Ectodermal cell (in vitro differentiated cells): ENCODE measurements around the gene TESMIN.
A peak's percentile ranks its signal among the peaks of the same experiment; 100 is the strongest.

Experiments
- H3K27ac ChIP-seq: 2 replicates; pipeline ENCODE4 v1.7.0; 2013; ENCODE audit warnings: mild to moderate bottlenecking, low read depth, low read length; ENCODE audit not compliant: insufficient read depth, poor library complexity, severe bottlenecking
- H3K27me3 ChIP-seq: 2 replicates; pipeline ENCODE4 v1.7.0; 2013; ENCODE audit warnings: mild to moderate bottlenecking, low read length; ENCODE audit not compliant: insufficient read depth, control insufficient read depth, poor library complexity, severe bottlenecking
- H3K36me3 ChIP-seq: one replicate; pipeline ENCODE4 v1.7.0; 2013; ENCODE audit warnings: low read length; ENCODE audit not compliant: control insufficient read depth, insufficient read depth
- H3K4me1 ChIP-seq: one replicate; pipeline ENCODE4 v1.7.0; 2013; ENCODE audit warnings: low read length; ENCODE audit not compliant: control insufficient read depth, insufficient read depth
- H3K4me3 ChIP-seq: 2 replicates; pipeline ENCODE4 v1.7.0; 2013; ENCODE audit warnings: low read depth, low read length, control low read depth; ENCODE audit not compliant: insufficient read depth
- H3K9me3 ChIP-seq: 2 replicates; pipeline ENCODE4 v1.7.0; 2013; ENCODE audit warnings: mild to moderate bottlenecking, low read length, moderate library complexity; ENCODE audit not compliant: control insufficient read depth
- whole genome bisulfite sequencing, 2 experiments: methylation state at CpG; one replicate each; pipeline ENCODE4 v1.1.7; 2013; ENCODE audit warnings: missing lambda C conversion rate in 2 of 2; 5-methylcytosine and 5-hydroxymethylcytosine counted together

TESMIN gene

DNA sequence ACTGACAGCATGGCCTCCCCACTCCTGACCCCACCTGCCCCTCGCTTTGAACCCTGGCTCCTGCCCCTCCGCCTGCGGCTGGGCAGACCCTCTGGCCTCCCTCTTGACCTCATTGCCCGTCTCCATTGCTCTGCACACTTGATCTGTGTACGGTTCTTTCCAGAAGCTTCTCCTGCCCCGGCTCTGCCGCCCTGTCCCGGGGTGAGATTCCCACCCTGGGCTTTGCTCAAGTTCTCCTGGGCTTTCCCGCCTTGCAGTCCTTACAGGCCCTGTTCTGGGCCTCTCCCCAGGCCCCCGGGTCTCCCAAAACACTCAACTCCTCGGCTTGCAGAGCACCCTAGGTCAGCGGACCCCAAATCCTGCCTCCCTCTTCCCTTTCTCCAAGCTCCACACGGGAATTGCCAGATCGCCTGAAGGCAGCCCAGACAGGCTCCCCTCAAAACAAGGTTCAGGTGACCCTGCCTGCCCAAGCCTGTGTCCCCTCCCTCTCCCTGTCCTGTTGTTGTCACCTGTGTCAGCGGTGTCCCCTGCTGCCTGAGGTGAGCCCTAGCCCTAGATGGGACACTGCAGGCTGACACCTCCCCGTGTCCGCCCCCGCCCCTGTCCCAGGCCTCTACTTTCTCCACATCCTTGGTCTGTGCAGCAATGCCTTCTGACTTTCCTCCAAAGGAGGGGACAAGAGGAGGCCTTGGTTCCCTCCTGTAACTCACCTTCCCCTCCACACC, 65.5 kb downstream of the TESMIN start:
- Histone ChIP-seq H3K27me3 (peaks cover 54% of the 10 kb centered on the region), H3K9me3 (no peaks in the 10 kb centered on the region), H3K27ac (no peak overlapping the region), H3K36me3 (no peaks in the 10 kb centered on the region), H3K4me3 (no peak overlapping the region), H3K4me1 (peaks cover 6% of the 10 kb centered on the region)
- 86 to 91% methylated on average over 18 of the region's 18 CpGs for WGBS, 2 experiments

DNA sequence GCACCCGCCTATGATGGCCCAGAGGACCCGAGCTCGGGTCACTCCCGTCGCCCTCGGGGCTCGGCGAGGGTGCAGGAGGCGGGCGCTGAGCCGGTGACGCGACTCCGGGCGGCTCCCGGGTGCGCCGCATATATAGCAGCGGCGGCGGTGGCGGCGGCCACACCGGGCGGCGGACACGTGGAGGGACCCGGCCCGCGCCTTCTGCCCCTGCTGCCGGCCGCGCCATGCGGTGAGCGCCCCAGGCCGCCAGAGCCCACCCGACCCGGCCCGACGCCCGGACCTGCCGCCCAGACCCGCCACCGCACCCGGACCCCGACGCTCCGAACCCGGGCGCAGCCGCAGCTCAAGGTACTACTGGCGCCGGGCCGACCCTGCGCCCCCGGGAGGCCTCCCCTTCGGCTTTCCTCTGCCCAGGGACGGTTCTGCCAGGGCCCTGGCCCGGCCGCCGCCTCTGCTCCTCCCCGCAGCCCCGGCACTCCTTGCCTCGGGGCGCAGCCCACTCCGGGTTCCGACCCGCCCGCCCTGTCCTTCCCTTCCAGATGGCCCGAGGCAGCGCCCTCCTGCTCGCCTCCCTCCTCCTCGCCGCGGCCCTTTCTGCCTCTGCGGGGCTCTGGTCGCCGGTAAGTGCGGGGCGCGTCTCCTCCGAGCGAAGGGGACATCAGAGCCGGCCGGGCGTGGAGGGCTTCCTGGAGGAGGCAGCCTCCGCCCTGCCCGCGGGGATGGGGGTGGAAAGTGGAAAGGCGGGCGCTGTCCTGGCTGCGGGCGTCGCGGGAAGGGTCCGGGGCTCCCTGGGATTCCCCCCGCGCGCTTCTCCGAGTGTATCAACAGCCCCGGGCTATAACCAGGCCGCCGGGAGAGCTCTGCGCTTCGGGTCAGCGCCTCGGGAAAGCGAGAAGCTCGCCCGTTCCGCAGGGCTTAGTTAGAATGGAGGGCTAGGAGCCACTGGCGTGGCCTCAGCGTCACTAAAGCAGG, 66.6 kb downstream of the TESMIN start, which contains the start of gene GAL:
Gene GAL (plus strand): TSS at position 160 of the 972 bp plus-strand sequence. CDS start 380 bp downstream, at position 540.
- H3K4me1 ChIP-seq, result peaks cover 6% of the 10 kb centered on the region
- H3K27me3 ChIP-seq, result peaks cover 54% of the 10 kb centered on the region
- no peak within 1 kb of the TSS for H3K27ac ChIP-seq
- peak within 1 kb of the TSS; percentile 43 for H3K4me3 ChIP-seq
- H3K9me3 ChIP-seq, result no peaks in the 10 kb centered on the region
- no peaks in the 10 kb centered on the region for H3K36me3 ChIP-seq
- WGBS, 2 experiments, result 1% methylated on average over 113 of the region's 113 CpGs

DNA sequence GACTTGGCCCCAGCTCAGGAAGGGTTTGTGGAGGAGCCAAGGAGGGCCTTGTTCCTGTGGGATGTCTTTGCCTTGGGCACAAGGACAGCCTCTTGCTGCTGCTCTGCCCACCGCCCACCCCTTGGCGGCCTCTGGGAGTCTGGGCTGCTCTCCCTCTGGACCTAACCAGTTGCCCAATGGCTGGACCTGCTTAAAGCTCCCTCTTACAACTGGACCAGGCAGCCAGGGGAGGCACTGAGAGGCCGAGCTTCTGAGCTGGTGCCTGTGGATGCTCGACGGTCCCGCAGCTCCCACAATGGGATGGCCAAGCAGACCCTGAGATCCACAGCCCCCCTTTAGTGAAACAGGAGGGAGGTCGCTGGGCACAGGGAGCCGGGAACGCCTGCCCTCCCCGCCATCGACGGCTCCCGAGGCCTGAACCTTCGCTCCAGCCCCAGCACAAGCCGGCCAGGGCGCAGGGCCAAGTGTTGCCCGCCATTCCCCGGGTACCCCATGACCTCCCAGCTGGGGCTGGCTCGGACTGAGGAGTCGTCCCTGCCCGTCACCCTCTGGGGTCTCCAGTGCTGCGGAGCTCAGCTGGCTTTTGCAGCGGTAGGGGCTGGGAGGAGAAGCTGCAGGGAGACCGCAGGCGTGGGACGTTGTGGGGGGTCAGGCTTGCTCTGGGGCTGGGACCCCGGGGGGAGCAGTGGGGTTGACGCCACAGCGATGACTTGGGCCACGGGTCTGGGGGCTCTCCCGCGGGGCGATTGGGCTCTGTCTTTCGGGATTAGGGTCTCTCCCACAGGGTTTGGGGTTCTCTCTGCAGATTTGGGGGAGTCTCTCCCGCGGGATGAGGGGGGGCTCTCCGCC, 67.6 kb downstream of the TESMIN start:
- peaks cover 54% of the 10 kb centered on the region for H3K27me3 ChIP-seq
- H3K27ac ChIP-seq, result no peak overlapping the region
- H3K4me3 ChIP-seq, result peak overlapping the region; percentile 43
- peaks cover 6% of the 10 kb centered on the region for H3K4me1 ChIP-seq
- 48% methylated on average over 37 of the region's 37 CpGs for WGBS, 2 experiments
- H3K9me3 ChIP-seq, result no peaks in the 10 kb centered on the region
- no peaks in the 10 kb centered on the region for H3K36me3 ChIP-seq

DNA sequence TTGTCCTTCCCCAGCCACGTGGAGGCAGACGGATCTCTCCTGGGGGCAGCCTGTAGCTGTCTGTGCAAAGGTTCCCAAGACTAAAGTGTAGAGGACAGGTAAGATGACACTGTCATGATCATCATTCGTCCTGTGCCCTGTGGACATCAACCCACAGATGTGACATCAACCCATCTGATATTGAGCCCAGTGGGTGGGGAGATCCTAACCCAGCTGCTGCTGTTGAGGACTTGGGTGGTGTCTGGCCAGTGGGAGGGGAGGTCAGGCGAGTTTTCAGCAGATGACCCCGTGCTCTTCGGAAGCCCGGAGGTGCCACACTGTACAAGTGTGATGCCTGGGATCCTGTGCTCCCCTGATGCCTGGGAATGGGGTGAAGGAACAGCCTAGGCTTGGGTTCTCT, 68.2 kb downstream of the TESMIN start:
- H3K27ac ChIP-seq, result no peak overlapping the region
- peaks cover 54% of the 10 kb centered on the region for H3K27me3 ChIP-seq

DNA sequence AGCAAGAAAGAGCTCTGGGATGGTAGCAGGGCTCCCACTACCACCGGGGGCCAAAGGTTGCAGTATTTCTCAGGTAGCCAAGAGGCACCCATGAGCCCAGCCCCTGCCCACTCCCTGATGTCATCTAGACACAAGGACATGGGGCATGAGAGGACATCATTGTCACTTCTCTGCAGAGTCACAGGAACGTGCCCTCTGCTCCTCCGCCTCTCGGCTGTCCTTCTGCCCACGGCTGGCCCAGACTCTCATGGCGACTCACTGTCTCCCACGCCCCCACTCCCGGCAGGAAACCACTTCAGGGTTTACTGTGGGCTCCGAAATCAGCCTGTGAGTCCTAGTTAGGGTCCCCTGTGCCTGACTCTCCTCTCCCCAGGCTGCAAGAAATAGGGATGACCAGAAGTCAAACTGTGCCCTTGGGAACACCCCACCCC, 68.8 kb downstream of the TESMIN start:
- Histone ChIP-seq H3K4me1 (peaks cover 7% of the 10 kb centered on the region), H3K36me3 (no peaks in the 10 kb centered on the region), H3K27me3 (peaks cover 54% of the 10 kb centered on the region), H3K27ac (no peak overlapping the region), H3K4me3 (no peak overlapping the region), H3K9me3 (no peaks in the 10 kb centered on the region)
- 66 to 69% methylated on average over 9 of the region's 9 CpGs for WGBS, 2 experiments

More for the DNA sequence above, 68.2 kb downstream of the TESMIN start:
- Histone ChIP-seq H3K4me3 (no peak overlapping the region), H3K4me1 (peaks cover 6% of the 10 kb centered on the region), H3K9me3 (no peaks in the 10 kb centered on the region), H3K36me3 (no peaks in the 10 kb centered on the region)
- WGBS, 2 experiments, result 88 to 90% methylated on average over 7 of the region's 7 CpGs

DNA sequence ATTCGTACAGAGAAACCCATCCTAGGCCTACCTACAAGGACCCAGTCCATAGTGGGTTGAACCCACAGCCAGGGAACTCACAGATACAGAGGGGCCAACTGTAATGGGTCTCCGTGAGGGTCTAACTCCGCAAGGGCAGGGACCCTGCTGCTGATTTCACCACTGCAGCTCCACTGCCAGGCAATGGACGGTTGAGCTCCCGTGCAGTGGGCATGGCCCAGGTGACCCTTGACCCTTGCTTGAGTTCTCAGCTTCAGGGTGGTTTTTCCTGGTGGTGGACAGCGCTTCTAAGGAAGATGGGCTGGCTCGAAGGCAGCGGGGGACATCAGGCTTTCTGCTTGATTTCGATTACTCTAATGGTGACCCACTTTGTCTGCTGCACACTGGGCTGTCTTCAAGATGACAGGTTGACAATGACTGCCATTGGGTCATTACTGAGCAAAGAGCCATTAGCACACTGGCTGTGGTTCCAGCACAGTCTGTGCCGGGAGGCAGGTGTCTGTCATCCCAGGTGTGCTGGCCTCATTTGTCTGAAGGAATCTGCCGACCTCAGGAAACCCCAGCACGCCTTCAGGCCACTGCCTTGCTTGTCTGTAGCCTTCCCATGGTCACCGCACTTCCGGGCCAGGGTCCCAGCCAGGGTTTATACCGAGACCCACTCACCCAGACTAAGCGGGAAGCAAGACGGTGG, 70.6 kb downstream of the TESMIN start:
- Histone ChIP-seq H3K36me3 (no peaks in the 10 kb centered on the region), H3K4me3 (no peak overlapping the region), H3K27ac (no peak overlapping the region), H3K4me1 (peaks cover 10% of the 10 kb centered on the region), H3K9me3 (no peaks in the 10 kb centered on the region), H3K27me3 (peaks cover 36% of the 10 kb centered on the region)
- WGBS, 2 experiments, result 91 to 92% methylated on average over 17 of the region's 17 CpGs

DNA sequence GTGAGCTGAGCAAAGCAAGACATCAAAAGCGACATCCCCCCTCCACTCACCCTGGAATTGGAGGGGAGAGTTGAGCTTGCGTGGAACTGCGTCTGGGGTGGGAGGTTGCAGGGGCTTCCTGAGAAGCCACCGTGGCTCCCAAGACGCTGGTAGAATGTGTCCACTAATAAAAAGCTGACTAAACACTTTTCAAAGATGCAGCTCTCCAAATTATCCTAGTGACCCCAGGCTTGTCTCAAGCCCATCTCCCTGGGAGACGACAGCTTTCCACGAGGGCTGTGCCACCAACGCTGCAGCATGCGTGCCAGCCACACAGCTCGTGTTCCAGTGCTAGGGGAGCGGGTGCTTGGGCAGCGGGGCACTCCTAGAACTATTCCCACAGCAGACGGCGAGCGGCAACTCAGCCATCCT, 73.3 kb downstream of the TESMIN start:
- no peak overlapping the region for H3K4me3 ChIP-seq
- H3K4me1 ChIP-seq, result peaks cover 5% of the 10 kb centered on the region
- no peaks in the 10 kb centered on the region for H3K9me3 ChIP-seq
- 90 to 92% methylated on average over 11 to 12 of the region's 15 CpGs for WGBS, 2 experiments
- no peaks in the 10 kb centered on the region for H3K36me3 ChIP-seq
- H3K27ac ChIP-seq, result no peak overlapping the region
- peaks cover 9% of the 10 kb centered on the region for H3K27me3 ChIP-seq

DNA sequence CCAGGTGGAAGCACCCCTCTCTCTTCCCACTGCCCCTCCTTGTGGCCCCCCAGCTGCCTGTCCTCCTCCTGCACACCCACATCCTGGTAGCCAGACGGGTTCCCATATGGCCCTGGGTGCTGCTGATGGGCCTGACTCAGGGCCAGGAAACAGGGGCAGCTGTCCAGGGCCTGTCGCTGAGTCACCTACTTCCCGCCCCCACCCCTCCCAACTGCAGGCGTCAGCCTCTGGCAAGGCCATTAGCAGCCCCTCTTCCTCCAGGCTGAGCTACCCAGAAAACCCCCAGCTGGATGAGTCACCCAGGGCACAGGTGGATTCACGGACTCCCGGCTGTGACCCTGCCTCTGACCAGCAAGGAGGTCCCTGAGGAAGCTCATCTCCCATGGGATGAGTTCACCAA, 73.9 kb downstream of the TESMIN start:
- Histone ChIP-seq H3K4me3 (no peak overlapping the region), H3K27me3 (peaks cover 3% of the 10 kb centered on the region), H3K36me3 (no peaks in the 10 kb centered on the region), H3K27ac (no peak overlapping the region), H3K4me1 (peaks cover 5% of the 10 kb centered on the region), H3K9me3 (no peaks in the 10 kb centered on the region)
- 54 to 61% methylated on average over 6 of the region's 6 CpGs for WGBS, 2 experiments

DNA sequence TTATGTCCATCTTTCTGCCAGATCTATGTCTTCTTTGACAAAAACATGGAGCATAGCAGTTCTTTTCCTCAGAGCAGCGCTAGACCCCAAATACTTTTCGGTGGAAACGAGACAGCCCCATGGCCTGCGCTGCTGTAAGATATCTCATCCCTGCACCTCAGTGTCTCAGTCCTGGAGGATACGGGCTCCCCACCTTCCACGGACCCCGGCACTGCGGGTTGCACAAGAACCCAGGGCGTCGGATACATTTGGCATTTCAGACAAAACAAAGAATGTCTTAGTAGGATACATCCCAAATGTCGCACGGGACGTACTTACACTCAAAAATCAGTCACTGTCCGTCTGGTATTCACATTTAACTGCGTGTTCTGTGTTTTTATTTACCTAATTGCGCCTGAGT, 76.9 kb downstream of the TESMIN start:
- Histone ChIP-seq H3K27me3 (no peaks in the 10 kb centered on the region), H3K4me1 (peaks cover 5% of the 10 kb centered on the region), H3K4me3 (no peak overlapping the region), H3K36me3 (no peaks in the 10 kb centered on the region), H3K27ac (no peak overlapping the region), H3K9me3 (no peaks in the 10 kb centered on the region)
- WGBS, 2 experiments, result 95% methylated on average over 16 of the region's 16 CpGs
